HepG2 (cell line): ENCODE results near the gene MUC22. TPM values are rescaled to one million over a fixed set of nuclear protein-coding genes. Genes with fewer than 3 reads are reported as not detected.

Experiments used
- ARID5B ChIP-seq: IDR thresholded peaks from 2 replicates; pipeline ENCODE4 v1.4.0; 2020; ENCODE audit warnings: mild to moderate bottlenecking, missing genetic modification reagents
- ATAD3A ChIP-seq: sonication (generic); formaldehyde crosslinking; IDR thresholded peaks from 2 replicates; pipeline ENCODE4 v1.4.0; 2020; ENCODE audit warnings: missing genetic modification reagents
- ESRRA ChIP-seq: sonication (generic); formaldehyde crosslinking; IDR thresholded peaks from 2 replicates; pipeline ENCODE4 v1.5.1; 2020; ENCODE audit warnings: mild to moderate bottlenecking, low read depth, missing genetic modification reagents
- FOSL2 ChIP-seq: sonication (generic); formaldehyde crosslinking; IDR thresholded peaks from 2 replicates; pipeline ENCODE4 v1.4.0; 2020; ENCODE audit warnings: missing genetic modification reagents
- FOXA1 ChIP-seq, 2 experiments: fragments of 450-650 bp in 1 of 2; sonication (generic) in 1 of 2; formaldehyde crosslinking in 1 of 2; IDR thresholded peaks; 2 replicates each; pipeline versions ENCODE4 v1.4.0 to v1.6.1; 2016 to 2020; ENCODE audit warnings: missing genetic modification reagents in 1 of 2
- MAFK ChIP-seq, 2 experiments: IDR thresholded peaks in 1 of 2; conservative IDR thresholded peaks in 1 of 2; 2 replicates each; pipeline ENCODE4 v1.6.1; 2011; ENCODE audit warnings: improper control_type of control experiment in 2 of 2, low read length in 2 of 2
- NR0B2 ChIP-seq: sonication (generic); formaldehyde crosslinking; IDR thresholded peaks from 2 replicates; pipeline ENCODE4 v1.4.0; 2020; ENCODE audit warnings: mild to moderate bottlenecking, missing genetic modification reagents
- YEATS2 ChIP-seq: sonication (generic); formaldehyde crosslinking; IDR thresholded peaks from 2 replicates; pipeline ENCODE4 v1.4.0; 2020; ENCODE audit warnings: missing genetic modification reagents, borderline replicate concordance
- ZNF124 ChIP-seq: sonication (generic); formaldehyde crosslinking; IDR thresholded peaks from 2 replicates; pipeline ENCODE4 v1.4.0; 2020; ENCODE audit warnings: missing genetic modification reagents
- ZNF260 ChIP-seq: sonication (generic); formaldehyde crosslinking; IDR thresholded peaks from 2 replicates; pipeline ENCODE4 v1.4.0; 2020; ENCODE audit warnings: missing genetic modification reagents, low read depth, mild to moderate bottlenecking, borderline replicate concordance
- ZNF563 ChIP-seq: sonication (generic); formaldehyde crosslinking; IDR thresholded peaks from 2 replicates; pipeline ENCODE4 v1.8.0; 2022; ENCODE audit warnings: mild to moderate bottlenecking, moderate library complexity, missing genetic modification reagents
- ZNF652 ChIP-seq: IDR thresholded peaks from 2 replicates; pipeline ENCODE4 v1.6.1; 2016; ENCODE audit warnings: low read depth, borderline replicate concordance
- ZNF710 ChIP-seq: sonication (generic); formaldehyde crosslinking; IDR thresholded peaks from 2 replicates; pipeline ENCODE4 v1.5.0; 2020; ENCODE audit warnings: mild to moderate bottlenecking, missing genetic modification reagents, borderline replicate concordance
- ZNF781 ChIP-seq: sonication (generic); formaldehyde crosslinking; IDR thresholded peaks from 2 replicates; pipeline ENCODE4 v1.5.1; 2020; ENCODE audit warnings: borderline replicate concordance, mild to moderate bottlenecking, missing genetic modification reagents; ENCODE audit errors: not compliant biosample characterization
- polyA plus RNA-seq, 8 experiments: library from polyadenylated mRNA; depleted of rRNA in 3 of 8; stranded (reverse) in 7 of 8; unstranded in 1 of 8; fragments of >200 nt; fragmentation: Illumina TruSeq in 4 of 8; extraction: Trizol in 4 of 8; gene quantifications; 2 replicates each; pipeline versions ENCODE4 v1.2.1 to v1.2.3, GENCODE V29; 2011 to 2016; ENCODE audit warnings: low read depth in 4 of 8, missing spikeins in 1 of 8, mixed read lengths in 1 of 8; ENCODE audit not compliant: insufficient read depth in 1 of 8
- total RNA-seq, 5 experiments: library from RNA; depleted of rRNA; stranded (reverse); fragments of >200 nt; fragmentation: Illumina TruSeq; extraction: Trizol; gene quantifications; 2 replicates each; pipeline ENCODE4 v1.2.3, GENCODE V29; 2016; ENCODE audit warnings: low read depth in 1 of 5
- TF ChIP-seq, protein P1 (sequence below): sonication (generic); formaldehyde crosslinking; conservative IDR thresholded peaks from 2 replicates; pipeline ENCODE4 v1.4.0; 2020; ENCODE audit warnings: mild to moderate bottlenecking, missing genetic modification reagents, moderate library complexity

Gene MUC22
- total and polyA plus RNA-seq, 2 of the 13 experiments (the other 11 are each of a cell fraction or from before 2014, with no cell fraction given): not detected

- TF ChIP-seq, protein P1, sequence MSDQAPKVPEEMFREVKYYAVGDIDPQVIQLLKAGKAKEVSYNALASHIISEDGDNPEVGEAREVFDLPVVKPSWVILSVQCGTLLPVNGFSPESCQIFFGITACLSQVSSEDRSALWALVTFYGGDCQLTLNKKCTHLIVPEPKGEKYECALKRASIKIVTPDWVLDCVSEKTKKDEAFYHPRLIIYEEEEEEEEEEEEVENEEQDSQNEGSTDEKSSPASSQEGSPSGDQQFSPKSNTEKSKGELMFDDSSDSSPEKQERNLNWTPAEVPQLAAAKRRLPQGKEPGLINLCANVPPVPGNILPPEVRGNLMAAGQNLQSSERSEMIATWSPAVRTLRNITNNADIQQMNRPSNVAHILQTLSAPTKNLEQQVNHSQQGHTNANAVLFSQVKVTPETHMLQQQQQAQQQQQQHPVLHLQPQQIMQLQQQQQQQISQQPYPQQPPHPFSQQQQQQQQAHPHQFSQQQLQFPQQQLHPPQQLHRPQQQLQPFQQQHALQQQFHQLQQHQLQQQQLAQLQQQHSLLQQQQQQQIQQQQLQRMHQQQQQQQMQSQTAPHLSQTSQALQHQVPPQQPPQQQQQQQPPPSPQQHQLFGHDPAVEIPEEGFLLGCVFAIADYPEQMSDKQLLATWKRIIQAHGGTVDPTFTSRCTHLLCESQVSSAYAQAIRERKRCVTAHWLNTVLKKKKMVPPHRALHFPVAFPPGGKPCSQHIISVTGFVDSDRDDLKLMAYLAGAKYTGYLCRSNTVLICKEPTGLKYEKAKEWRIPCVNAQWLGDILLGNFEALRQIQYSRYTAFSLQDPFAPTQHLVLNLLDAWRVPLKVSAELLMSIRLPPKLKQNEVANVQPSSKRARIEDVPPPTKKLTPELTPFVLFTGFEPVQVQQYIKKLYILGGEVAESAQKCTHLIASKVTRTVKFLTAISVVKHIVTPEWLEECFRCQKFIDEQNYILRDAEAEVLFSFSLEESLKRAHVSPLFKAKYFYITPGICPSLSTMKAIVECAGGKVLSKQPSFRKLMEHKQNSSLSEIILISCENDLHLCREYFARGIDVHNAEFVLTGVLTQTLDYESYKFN (CRISPR knock-in tag): no peak
- TF ChIP-seq FOSL2 (CRISPR knock-in tag) (peak; percentile 92), ZNF563 (no peak), ZNF652 (CRISPR knock-in tag) (no peak), ESRRA (CRISPR knock-in tag) (no peak), MAFK (conservative IDR thresholded peaks at IDR 0.05 in 1 of 2, IDR thresholded peaks at IDR 0.05 in 1 of 2; ENCODE audit: low read length in 2 of 2) (peak; percentile 80 to 90), NR0B2 (no peak), ZNF260 (CRISPR knock-in tag) (no peak), ATAD3A (CRISPR knock-in tag) (no peak), ZNF124 (CRISPR knock-in tag) (no peak), ZNF781 (CRISPR knock-in tag) (no peak), ZNF710 (no peak), ARID5B (CRISPR knock-in tag) (no peak), YEATS2 (no peak), FOXA1 (IDR thresholded peaks at IDR 0.05) (no peak), FOXA1 (CRISPR knock-in tag; IDR thresholded peaks at IDR 0.05) (peak; percentile 46)
Measured at GRCh38 chr6:31058128-31058894, 48.0 kb downstream of the MUC22 start (continued).
